SHP77 (cell line): ENCODE results near the gene NEDD4L.
"Not testable (repeated sequence)": the region's sequence is repeated elsewhere in the genome, so short reads cannot be mapped to it uniquely, and the experiment has no call there.

Experiments
- DNase-seq, 2 experiments: peaks; one replicate each; lab custom pipeline; 2025; lab: John Stamatoyannopoulos, UW

NEDD4L gene

DNA sequence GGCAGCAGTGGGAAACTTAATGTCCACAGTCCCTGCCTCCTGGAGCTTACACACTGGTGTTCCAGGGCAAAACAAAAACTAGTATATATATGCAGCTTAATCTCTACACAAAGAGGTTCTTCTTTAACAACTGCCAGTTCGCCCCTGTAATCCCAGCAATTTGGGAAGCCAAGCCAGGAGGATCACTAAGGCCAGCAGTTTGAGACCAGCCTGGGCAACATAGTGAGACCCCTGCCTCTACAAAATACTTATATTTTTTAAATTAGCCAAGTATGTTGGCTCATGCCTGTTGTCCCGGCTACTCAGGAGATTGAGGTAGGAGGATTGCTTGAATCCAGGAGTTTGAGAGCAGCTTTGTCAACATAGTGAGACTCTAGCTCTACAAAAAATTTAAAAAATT, 17.2 kb upstream of the NEDD4L start:
- DNase-seq, result no peak

DNA sequence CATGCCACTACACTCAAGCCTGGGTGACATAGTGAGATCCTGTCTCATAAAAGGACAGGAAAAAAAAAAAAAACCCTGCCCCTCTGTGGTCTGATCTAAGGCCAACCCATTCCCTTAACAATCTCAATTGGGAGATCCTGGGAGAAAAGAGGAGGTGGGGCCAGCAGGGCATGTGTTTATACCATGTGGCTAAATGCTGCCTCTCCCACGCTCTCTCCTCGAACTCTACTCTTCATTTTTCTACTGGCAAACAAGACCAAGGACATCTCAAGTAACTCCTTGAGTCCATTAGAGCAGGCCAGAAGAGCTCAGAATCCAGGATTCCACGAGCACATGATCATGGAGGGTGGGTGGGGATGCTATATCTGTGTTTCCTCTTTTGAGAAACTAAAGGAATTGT, 16.7 kb upstream of the NEDD4L start:
- no peak for DNase-seq

DNA sequence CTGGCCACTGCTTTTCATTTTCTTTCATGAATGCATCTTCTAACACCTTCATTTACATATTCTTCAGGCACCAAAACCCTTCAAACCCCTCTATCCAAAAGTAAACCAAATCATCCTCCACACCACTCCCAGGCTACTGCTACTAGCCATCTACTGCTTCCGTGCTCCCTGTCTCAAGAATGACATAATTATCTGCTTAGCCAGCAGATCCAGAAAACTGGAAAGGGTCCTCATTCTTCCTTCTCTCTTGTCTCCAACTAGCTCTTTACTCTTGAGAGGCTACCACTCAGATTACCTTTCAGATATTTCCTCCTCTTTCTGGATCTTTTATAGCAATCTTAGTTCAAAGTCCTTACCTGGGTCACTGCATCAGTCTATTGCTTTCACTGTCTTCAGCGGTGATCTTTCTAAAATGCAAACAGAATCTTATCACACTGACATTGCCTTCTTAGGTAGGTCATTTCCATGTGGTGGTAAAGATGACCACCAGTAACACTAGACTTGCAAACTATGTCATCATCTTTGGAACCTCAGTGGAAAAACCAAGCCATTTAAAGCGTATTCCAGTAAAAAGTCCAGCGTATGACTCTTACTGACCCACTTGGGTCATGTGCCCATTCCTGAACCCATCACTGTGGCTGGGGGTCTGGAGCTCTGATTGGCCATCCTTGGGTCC, 15.8 kb upstream of the NEDD4L start:
- DNase-seq, result no peak

DNA sequence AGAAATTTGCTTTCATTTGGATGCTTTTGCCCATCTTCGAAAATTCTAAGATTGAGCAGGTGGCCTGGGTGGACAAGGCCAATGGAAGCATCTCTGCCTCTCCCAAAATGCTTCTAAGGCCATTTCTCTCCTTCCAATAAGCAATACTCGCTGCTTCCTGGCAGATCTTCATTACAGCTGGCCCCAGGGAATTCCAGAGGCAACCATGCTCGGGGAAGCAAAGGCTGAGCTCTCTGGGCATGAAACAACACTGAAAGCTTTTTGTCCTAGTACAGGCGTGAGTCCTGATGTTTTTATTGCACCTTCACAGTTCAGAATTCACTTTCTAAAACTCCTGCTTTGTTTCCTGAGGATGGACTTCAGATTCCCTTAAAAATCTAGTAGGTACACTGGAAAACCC, 11.8 kb upstream of the NEDD4L start:
- no peak for DNase-seq

DNA sequence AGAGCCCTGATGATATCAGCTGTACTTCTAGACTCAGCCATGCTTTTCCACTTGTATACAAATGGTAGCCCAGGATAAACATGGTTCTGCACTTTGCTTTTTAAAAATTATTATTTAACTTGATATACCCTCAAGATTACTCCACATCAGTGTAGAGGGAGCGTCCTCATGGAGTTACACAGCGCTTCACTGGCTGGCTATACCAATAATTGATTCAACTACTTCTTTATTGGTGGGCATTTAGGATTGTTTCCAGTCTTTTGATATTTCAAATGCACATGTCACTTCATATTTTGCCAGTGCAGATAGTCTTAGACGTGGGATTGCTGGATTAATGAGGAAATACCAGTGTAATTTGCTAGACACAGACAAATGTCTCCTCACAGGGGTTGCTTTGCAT, 10.8 kb upstream of the NEDD4L start:
- DNase-seq, result no peak

DNA sequence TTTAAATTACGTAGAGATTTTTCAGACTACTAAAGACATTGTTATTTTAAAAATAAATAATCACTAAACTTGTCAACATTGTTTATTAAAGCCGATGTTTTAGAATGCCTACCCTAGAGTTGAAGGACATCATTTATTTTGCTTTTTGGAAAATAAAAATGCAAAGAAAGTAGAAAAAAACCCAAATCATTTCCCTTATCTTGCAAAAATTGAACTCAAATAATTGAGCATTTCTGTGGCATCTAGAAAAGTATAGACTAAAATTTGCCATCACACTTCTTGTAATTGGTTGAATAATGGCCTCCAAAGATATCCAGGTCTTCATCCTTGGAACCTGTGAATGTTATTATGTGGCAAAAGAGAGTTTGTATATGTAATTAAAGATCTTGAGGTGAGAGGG, 9.7 kb upstream of the NEDD4L start:
- DNase-seq, result no peak

DNA sequence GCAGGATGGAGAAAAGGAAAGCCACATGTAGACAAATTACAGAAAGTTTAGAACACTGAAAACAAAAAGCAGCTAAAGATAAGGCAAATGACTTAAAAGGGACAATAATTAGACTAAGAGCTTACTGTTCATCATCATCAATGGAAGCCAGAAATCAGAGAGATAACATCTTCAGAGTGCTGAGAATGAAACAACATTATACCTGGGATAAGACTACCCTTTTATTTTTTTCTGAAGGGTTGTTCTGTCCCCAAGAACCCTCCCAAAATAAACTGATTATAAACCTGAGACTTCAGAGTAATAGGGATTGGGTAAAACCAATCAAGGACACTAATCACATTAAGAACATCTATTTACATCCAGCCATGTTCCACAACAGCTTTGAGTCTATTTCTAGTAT, 6.9 kb upstream of the NEDD4L start:
- no peak for DNase-seq

DNA sequence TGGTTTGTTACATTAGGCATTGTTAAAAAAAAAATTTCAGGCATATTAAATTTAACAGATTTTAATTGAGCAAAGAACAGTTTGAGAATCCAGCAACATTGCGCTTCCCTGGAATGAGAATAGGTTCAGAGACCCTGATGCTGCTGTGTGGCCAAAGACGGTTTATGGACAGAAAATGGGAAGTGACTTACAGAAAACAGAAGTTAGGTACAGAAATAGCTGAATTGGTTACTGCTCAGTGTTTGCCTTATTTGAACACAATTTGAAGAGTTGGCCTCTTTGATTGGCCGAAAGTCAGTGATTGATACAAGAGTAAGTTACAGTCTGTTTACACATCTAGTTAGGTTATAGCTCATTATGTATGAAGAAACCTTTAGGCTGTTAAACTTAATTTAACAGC, 6.0 kb upstream of the NEDD4L start:
- DNase-seq, result no peak

DNA sequence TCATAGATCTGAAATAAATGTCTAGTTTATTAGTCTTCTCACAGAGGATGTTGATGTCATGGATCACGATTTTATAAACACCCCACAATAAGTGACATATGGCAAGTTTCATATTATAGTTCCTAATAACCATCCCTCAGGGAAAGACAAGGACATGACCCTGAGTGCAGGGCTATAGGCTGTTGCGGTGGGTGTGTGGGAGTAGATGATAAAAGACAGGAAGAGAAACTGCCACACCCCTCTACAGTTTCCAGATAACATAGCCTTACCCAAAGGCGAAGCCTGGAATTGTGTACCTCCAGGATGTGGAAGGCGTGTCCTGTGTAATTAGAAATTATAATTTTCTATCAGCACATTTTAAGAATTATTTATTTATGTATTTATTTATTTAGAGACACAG, 2.4 kb upstream of the NEDD4L start:
- DNase-seq, result no peak

DNA sequence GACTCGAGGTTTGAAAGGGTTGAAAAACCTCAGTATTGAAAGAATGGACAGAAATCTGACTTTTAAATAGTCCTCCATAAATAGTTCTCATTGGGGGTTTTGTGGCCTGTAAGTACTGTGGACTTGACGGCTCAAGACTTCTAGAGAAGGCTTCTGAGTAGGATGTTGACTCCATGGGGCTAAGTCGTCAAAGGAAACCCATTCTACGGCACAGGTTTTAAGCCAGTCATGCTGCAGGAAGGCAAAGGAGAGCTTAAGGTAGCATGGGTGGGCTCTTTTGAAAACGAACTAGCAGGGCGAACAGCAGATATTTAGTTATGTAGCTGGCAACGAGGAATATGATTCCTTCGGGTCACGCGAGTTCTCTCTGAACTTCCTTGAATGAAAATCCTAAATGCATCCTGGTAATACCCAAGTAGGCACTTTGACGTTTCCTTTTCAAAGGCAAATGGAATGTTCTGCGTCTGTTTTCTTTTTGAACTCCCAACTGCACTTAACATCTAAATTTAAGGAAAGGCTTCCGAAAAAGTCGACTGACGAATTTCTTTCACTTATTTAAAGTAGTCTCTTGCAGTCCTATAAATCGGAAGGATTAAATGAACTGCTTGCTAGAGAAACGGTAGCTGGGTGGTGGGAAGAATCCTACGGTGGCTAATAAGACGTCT, 1.1 kb upstream of the NEDD4L start:
- DNase-seq, result peak in 1 of 2 experiments; percentile 14

DNA sequence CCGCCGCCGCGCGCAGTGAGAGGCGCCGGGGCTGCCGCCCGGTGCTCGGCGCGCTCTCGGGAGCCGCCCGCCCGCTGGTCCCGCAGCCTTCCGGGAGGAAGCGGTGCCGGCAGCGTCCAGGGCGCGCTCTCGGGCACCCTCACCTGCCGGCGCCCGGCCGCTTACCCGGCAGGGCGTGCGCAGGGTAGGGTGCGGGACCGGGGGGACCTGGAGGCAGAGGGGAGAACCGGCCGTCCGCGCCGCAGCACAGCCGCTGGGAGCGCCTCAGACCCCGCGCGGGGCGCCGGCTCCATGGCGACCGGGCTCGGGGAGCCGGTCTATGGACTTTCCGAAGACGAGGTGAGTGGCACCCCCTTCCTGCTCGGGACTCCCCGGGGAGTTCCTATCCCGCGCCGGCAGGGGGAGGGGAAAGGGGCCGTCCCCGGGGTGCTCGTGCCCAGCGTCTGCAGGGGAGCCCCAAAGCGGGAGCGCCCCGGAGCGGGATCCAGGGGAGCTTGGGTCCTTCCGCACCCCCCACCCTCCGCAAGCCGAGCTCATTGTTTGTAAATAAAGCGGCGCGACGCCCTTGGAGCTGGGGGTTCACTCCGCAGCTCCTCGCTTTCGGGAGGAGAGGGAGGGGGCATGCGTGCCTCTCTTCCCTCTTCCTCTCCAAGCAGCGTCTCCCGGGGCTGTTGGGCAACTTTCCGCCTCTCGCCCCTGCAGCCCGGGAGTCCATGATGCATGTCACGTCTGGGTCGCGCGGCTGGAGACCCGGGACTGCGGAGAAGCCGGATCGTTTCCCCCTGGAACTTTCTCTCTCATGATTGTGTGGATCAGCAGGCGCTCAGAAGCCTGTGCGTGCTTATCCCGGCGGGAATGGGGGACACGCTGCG, 580 bp downstream of the NEDD4L start:
- peak; percentile 40 for DNase-seq

DNA sequence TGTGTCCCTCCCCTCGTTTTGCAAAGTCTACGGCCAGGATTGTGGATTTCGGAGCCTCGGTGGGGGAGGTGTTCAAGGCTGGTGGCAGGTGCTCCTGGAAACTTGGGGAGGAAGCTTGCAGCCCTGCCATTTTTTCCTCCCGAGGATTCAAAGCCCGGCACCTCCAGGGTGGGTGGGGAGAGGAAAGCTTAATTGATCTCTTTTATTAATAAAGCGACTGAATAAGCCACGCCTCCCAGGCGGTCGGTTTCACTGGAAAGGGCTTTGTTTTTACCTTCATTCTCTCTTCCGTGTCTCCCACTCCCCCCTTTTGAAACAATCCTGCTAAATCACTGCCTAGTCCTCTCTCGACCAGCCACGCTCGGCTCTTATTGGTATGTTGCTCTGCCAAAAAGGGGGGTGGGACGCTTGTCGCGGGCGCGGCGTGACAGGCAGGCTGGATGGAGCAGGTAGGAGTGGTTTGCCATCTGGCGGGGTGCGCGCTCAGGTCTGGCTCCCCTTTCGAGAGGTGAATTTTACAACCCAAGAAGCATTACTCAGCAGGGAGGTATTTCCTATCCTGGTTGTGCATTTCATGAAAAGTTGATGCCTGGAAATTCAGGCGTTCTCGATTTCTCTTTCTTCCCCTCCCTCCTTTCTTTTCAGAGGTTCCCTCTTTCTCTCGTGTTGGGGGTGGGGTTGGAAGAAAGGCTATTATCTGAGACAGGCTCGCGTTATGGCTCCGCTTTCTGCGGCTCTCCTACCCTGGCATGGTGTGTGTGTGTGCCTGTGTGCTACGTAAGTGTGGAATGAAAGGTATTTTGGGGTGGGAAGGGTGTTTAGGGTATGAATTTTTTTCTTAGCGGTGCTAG, 1.4 kb downstream of the NEDD4L start:
- DNase-seq, result peak; percentile 7 to 31

DNA sequence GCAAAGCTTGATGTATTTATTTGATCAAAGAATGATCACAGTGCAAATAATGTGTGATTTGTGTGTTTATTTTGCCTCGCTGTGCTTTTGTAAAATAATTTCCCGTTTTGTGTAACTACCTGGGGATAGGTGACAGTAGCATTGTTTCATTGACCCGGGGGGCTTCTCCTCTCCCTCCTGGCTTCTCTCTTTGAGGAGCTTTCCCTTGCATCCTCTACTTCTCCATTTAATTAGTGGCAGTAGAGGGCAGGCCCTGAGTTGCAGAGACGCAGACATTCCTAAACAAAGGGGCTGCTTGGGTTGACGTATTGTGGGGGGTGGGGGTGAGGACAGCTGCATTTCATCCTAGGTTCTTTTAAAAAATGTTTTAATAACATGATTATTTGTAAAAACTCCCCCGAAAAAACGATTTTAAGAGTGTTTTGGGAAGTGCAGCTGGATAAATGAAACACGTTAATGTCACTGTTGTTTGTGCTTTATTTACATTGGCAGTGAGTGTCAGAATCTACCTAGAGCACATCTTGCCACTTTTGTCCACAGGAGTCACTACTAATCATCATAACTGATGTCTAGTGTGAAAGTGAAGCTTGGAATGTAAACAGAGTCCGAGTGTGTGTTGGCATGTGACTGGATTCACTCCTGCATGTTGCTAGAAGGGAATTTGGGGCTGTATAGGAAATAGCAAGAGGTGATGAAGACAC, 2.2 kb downstream of the NEDD4L start:
- peak in 1 of 2 experiments; percentile 13 for DNase-seq

DNA sequence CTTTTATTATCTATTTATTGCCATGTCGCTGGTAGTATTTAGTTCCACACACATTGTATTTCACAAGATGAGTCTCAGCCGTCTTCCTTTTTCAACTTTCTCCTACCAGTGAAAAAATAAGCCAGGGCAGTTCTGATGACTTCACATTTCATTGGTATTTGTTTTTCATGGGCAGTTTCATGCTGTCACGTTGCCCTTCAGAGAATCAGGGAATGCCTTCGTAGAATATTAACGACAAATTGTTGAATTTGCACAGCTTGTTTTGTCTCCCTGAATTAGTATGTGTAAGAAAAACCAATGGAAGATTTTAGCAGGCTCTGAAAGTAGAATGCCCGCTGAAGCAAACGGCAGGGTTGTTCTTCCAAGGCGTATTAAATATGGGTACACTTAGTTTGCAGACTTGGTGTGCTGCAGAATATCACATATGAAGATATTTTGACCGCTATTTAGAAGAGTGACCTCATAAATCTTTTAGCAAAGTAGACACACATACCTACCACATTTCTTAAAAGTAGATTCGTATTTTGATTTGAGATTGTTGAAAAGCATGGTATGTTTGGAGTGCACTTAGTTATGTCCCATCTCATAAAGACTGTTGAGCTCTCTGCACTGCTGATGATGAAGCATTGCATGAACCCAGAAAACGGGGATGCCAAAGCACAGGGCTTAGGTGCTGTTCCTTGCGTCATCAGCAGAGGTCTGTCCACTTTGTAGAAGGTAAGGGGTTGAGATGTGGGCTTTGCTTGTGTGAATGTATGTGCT, 2.9 kb downstream of the NEDD4L start:
- no peak for DNase-seq

DNA sequence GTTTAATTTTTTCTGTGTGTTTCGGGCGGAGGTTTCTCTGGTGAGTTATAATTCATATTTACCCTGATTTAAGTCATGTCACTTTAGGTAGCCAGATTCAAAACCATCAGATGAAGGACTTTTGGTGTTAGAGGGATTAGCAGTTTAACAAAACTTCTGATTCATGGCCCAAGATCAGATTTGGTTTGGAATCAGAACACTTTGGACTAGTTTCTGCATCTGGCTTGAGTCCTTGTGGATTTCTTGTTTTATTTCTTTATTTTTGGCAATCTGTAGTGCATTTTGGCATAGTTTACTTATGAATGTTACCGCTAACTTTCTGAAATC, 3.5 kb downstream of the NEDD4L start:
- no peak for DNase-seq

DNA sequence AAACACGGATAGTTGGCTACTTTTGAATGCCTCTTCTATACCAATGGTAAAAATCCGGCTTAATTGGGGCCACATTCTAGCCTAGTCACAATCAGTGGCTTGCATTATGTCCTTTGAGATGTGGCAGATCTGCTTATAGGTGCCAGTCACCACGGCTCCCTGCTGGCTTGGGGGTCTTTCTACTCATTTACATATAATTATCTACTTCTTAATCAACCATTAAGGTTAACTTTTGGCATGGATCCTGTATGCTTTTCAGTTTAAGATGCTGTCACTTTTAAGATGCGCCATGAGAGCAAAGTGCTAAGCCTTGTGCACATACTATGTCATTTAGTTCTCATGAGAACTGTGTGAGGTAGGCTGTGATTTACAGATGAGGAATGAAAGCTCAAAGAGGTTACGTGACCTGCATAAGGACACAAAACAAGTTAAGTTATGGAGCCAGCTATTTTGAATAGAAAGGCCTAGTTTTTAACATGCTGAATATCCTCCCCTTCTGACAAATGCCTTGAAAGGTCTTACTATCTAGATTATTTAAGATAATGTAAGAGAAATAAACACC, 4.1 kb downstream of the NEDD4L start:
- DNase-seq, result no peak

DNA sequence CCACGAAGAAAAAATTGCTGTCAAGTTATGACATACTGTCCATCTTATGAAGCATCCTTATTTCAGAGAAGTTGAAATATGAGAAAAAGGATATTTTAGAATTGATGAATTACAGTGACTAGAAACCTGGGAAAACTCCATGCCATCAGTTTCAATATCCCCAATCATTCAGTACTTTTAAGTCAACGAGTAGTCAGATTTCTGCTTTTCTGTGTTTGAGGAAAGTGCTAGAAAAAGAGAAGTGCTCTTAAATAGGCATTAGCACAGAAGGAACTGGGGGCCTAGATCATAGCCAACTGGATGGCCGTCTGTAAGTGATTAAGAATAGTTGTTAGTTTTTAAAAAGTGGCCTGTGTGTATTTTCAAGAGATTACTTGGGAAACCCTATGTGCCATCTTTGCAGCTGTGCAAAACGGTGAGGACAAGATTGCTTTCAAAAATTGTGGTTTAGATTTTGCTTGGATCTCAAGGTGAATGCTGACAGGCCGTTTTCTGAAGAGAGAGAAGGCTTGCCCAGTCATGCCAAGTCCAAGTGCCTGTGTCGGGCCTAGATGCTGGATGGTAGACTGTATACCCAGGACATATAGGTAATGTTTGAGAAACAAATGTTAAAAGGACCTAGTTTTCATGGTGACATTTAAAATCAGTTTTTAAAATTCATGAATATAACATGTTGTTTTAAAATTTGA, 5.1 kb downstream of the NEDD4L start:
- no peak for DNase-seq

DNA sequence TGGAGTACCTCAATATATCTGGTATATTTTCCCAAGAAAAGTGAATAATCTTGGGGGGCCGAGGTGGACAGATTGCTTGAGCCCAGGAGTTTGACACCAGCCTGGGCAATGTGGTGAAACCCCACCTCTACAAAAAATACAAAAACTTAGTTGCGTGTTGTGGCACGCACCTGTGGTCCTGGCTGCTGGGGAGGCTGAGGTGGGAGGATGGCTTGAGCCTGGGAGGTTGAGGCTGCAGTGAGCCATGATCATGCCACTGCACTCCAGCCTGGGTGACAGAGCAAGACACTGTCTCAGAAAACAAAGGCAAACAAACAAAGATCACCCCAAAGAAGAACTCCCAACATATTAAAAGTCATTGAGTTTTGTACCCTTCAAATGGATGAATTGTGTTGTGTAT, 6.9 kb downstream of the NEDD4L start:
- not testable (repeated sequence) for DNase-seq

DNA sequence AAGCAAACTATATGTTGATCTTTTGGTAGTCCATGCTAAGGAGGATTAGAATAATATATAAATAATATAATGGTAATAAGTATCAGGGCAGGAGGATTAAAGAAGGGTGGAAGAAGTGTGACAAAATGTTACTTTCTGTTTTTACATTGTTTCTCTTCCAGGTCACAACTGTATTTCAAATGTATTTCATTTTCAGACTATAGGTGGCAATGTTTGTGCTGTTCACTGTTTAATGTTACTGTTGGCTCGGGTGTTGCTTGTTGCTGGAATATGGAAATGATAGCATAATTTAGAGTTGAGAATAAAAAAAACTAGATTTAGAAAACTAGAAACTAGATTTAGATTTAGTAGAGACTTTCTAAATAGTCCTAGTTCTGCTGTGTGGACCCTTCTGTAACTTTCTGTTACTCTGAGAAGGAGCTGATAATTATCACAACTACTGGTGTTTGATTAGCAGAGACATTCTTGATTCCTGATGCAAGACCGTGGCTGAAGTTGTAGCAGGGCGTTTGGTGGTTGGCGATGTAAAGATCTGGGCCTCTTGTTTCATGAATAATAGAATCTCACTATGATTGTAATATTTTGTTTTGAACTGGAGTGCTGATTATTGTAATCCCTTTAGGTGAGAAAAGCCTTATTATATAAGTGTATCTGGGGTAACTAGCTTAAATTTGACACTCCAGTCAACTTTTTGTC, 7.9 kb downstream of the NEDD4L start:
- no peak for DNase-seq
